Esophagus muscularis mucosa (tissue), 4 donors: ENCODE measurements around the gene ITSN2.

Experiments used
- EP300 ChIP-seq: sonication (generic); formaldehyde crosslinking; IDR thresholded peaks from one replicate; pipeline ENCODE4 v1.6.1; 2017; ENCODE audit warnings: antibody characterized with exemption
- POLR2A ChIP-seq: fragments of 450-650 bp; IDR thresholded peaks from one replicate; pipeline ENCODE4 v1.6.1; 2017; ENCODE audit warnings: antibody characterized with exemption, moderate library complexity, mild to moderate bottlenecking, low read depth
- POLR2AphosphoS5 ChIP-seq, 2 donors: sonication (generic); formaldehyde crosslinking; IDR thresholded peaks; one replicate each; pipeline ENCODE4 v1.6.1; 2017; ENCODE audit warnings: antibody characterized with exemption in 2 of 2
- TF ChIP-seq, protein P1 (sequence below), 3 experiments: fragments of 200-600 bp in 2 of 3; fragments of 450-650 bp in 1 of 3; sonication (generic) in 2 of 3; IDR thresholded peaks; one replicate each; pipeline ENCODE4 v1.5.1; 2017 to 2019; ENCODE audit warnings: antibody characterized with exemption in 3 of 3, mild to moderate bottlenecking in 2 of 3, moderate library complexity in 1 of 3

DNA sequence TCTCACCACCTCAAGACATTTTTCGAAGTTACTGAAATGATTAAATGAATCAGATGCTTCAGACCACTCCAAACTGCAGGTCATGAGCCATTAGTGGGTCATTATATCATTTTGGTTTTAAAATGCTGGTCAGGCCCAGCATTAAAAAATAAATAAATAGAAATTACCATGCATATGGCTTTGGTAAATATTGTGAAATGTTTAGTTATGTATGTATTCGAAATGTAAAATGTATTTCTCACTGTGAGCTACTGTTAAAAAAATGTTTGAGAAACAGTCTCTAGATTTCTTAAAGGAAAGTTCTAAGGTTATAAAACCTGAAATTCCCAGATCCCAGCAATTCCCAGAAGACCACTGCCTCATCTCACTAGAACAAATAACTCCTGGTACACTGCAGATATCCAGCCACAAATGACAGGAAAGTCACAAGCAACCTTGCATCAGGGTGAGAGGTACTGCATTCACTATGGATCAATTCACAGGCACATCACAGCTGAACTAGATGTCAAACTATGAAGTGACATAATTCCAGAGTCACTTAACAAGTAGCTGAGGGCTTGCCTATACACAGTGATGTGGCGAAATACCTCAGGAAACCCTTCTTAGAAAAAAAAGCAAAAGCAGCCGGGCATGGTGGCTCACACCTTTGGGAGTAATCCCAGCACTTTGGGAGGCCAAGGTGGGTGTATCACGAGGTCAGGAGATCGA lies 138.8 kb downstream of the ITSN2 start:
- TF ChIP-seq, protein P1, sequence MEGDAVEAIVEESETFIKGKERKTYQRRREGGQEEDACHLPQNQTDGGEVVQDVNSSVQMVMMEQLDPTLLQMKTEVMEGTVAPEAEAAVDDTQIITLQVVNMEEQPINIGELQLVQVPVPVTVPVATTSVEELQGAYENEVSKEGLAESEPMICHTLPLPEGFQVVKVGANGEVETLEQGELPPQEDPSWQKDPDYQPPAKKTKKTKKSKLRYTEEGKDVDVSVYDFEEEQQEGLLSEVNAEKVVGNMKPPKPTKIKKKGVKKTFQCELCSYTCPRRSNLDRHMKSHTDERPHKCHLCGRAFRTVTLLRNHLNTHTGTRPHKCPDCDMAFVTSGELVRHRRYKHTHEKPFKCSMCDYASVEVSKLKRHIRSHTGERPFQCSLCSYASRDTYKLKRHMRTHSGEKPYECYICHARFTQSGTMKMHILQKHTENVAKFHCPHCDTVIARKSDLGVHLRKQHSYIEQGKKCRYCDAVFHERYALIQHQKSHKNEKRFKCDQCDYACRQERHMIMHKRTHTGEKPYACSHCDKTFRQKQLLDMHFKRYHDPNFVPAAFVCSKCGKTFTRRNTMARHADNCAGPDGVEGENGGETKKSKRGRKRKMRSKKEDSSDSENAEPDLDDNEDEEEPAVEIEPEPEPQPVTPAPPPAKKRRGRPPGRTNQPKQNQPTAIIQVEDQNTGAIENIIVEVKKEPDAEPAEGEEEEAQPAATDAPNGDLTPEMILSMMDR (IDR thresholded peaks at IDR 0.05): no peak
- TF ChIP-seq POLR2AphosphoS5 (IDR thresholded peaks at IDR 0.05): no peak
- TF ChIP-seq POLR2A: no peak
- TF ChIP-seq EP300: no peak
